AML-193 (cell line): ENCODE data around the gene OR2T10.
"Not testable (repeated sequence)": the region's sequence is repeated elsewhere in the genome, so short reads cannot be mapped to it uniquely, and the experiment has no call there.

Experiments used
- DNase-seq, 2 experiments: peaks; one replicate each; lab custom pipeline; 2025; lab: John Stamatoyannopoulos, UW

Gene OR2T10, protein sequence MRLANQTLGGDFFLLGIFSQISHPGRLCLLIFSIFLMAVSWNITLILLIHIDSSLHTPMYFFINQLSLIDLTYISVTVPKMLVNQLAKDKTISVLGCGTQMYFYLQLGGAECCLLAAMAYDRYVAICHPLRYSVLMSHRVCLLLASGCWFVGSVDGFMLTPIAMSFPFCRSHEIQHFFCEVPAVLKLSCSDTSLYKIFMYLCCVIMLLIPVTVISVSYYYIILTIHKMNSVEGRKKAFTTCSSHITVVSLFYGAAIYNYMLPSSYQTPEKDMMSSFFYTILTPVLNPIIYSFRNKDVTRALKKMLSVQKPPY

DNA sequence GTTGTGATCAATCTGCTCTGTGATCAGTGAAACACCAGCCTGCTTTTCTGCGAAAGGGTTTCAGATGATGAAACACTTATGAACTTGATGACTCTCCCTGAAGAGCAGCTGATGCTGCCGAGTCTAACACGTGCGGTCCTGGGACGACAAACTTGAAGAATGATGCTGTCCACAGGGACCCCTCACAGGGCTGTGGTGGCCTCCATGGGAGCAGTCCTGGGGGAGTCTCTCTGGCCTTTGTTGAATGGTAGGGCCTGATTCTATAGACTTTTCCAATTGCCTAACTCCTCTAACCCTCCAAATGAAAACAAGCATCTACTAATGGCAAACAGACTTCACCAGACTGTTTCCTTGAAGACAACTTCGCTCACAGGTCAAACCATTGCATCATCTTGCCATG is at the start of gene OR2T10:
TSS of gene OR2T10 (minus strand) at position 112 of the 400 bp plus-strand sequence. CDS start 3,932 bp downstream, outside the sequence.
- no peak for DNase-seq

DNA sequence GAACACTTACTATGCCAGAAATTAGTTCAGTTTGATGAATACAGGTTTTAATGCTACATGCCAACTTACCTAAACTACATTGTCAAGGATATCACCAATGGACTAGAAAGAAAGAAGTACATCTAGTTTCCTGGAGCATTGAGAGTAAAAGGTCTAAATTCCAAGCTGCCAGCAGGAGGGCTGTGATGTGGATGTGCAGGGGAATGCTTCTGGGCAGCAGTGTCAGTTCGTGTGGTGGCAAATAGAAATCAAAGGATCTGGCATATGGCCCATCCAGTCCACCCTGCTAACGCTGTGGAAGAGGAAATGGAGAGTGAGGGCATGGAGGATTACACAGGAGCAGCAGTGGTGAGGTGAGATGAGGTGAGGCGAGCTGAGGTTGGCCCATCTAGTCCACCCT is 47.7 kb upstream of the OR2T10 start, which contains the start of gene OR2T35:
TSS of gene OR2T35 (minus strand) at position 101 of the 400 bp plus-strand sequence. CDS start 6,020 bp downstream, outside the sequence.
- not testable (repeated sequence) for DNase-seq

DNA sequence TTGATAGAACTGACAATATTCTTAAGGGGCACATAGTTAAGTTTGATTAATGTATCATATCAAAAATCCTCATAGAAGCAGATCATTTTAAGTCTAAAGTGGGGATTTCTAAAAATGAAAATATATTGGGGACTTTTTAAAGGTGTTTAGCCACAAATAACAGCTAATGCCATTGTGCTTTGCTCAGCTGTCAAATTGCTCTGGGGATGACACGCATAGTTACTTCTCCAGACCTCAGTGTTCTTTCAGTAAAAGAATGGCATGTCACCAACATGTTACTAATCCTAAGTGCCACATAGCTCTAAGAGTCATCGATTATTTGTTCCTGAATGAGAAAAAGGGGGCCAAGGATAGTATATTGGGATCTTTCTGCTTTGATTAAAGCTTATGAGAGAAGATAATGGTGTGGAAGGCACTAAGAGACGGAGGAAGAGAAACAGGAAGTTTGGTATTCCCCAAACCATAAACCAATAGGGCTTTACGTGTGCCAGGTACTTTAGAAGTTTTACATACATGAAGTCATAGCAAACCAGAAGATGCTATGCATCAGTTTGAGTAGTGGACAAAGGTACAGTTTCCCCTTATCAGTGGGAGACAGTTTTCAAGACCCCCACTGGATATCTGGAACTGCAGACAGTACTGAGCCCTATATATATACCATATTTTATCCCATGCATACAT is 45.6 kb upstream of the OR2T10 start:
- not testable (repeated sequence) for DNase-seq

DNA sequence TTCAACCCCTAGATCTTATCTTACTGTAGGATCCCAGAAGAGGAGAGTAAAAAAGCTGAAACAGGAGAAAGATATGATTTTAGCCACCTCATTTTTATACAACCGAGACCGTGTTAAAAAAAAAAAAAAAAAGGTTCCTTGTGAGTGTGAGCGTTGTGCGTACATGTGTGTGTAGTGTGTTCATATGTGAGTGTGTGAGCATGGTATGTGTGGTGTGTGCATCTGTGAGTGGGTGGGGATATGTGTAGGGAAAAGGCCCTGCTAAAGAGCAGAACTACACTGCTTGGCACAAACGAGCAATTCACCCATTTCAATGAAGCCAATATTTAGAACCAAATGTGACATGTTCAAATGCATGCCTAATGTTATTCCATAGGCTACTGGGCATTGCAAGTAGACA is 44.1 kb upstream of the OR2T10 start:
- DNase-seq = not testable (repeated sequence)

DNA sequence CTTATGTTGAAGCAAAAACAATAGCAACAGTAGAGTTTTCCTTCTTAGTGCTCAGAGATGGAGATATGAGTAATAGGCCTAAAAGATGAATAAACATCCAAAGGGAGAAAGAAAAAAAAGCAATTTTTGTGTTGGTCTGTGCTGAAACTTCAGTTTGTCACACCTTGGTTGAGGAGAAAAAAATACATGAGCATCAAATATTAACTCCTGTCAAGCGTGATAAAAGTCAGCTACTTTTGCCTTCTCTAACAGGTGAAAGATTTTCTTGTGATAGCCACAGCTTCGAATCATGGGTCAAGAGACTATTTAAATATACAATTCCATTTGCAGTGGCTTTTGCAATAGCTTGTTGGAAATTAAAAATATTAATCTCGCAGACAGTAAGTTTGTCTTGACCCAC is 43.4 kb upstream of the OR2T10 start:
- not testable (repeated sequence) for DNase-seq

DNA sequence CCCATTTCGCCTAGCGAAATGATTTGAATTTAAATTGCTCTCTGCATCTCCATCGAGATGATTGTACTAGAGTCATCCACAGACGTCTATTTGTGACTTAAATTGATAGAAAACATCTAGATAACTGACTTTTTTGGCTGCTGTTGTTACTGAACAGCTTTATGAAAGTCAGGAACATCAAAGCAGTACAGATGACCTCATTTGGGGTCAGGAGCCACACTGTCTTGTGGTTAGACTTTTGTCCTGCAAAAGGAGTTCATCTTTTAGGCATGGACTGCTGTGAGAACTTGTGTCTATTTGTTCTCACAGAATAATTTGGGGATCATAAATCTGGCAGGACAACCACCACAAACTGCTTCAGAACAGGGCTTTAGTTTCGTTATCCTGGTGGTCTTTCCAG is 42.2 kb upstream of the OR2T10 start:
- DNase-seq = not testable (repeated sequence)

DNA sequence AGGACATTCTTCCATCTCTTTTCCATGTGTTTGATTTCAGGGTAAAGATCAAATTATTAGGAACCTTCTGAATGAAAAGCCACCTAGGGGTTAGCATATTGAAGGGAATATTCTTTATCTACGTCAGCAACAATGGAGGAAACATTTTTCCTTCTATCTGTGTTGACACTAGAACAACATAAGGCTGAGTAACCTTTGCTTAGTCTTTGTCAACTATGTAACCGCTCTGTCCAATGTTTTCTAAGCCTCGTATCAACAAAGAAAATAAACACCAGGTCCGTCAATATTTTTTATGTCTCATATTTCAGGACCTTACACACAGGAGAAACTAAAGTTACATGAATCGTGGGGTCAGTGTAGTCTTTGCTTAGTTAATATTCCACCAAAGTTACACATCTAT is 39.1 kb upstream of the OR2T10 start:
- not testable (repeated sequence) for DNase-seq

DNA sequence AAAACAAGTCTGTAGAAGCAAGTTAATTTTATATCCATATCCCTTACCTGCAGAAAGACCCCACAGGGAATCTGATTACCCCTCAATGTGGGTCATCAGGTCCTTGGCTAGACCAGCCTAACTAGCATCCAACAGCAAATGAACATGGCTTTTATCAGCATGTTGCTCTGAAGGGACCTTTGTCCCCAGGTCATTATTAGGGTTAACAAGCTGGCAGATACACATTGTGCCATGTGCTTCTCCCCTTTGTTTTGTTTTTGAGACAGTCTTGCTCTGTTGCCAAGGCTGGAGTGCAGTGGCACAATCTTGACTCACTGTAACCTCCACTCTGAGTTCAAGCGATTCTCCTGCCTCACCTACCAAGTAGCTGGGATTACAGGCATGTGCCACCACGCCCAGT is 37.5 kb upstream of the OR2T10 start, which contains the start of gene OR2T11:
TSS of gene OR2T11 (minus strand) at position 101 of the 400 bp plus-strand sequence. CDS start 7,963 bp downstream, outside the sequence.
- not testable (repeated sequence) for DNase-seq

DNA sequence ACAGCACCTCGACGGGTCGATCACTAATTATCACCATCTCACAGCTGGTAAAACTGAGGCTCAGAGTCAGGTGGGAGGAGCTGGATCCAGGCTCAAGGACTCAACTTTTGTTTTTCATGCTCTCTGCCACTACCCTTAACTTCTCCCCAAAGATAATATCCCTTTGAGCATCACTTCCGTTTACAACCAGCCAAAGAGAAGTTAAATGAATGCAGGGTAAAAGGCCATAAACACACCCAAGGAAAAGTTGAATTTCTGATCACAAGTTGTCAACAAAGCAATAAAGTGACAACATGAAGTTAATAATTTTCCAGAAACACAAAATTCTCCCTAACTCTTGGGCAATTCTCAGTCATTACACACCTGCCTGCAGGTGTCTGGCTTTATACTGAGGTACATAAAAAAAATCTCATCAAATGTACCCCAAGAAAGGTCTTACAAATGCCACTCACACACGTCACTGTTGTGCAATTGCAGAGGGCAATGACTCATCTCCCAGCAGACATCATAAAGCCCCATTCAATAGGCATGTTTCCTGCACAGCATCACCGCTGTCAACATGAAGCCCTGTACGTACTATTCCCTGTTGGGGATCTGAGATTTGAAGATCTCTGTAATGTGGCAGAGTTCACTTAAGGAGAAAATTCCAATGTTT is 34.0 kb upstream of the OR2T10 start:
- DNase-seq = no peak

DNA sequence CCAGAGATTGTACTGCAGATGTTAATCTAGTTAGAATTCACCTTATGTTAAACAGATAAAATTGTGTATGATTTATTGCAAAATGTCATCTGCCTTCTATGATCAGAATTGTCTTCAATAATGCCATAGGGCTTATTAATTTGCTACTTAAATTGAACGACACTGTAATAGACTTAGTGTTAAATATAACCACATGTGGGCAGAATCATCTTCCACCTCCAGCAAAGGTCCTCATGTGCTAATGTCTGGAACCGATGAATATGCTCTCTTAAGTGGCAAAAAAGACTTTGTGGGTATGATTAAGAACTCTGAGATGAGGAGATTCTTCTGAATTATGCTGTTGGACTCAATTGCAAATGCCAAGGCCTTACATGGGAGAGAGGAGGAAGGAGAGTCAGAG is 33.1 kb upstream of the OR2T10 start:
- DNase-seq = no peak

DNA sequence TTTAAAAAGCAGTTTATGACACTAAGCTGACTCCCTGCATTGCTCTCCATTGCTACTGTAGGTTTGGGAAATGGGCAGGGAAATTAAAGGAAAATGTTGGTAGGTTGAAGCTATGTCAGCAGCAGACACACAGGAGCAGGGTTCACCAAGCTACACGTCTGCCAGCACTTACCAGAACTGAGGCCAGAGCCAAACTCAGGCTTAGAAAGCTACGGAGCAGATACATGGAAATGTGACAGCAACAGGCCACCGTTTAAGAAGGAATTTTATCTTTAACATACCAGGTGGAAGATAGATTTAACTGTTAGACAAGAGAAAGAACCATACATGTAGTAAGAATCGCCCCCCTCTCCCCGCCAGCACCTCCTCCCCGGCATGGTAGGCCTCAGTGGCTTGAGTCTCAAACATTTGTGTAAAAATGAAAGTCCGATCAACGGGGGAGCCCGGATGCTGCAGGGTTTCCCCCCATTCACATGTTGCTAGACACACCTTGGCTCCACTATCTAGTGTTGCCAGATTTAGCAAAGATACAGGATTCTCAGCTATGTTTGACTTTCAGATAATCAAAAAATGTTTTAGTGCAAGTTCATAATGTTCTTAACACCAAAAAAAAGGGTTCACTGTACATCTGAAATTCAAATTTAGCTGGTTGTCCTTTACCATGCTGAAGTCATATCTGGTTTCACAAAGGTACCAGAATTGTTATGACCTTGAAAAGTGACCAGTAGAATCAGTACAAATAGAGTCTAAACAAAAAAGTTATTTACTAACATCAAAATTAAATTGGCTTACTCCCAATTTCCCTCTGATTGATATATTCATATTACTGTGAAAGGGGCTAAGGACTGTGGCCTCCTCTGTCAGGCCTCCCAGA is 30.7 kb upstream of the OR2T10 start:
- no peak for DNase-seq

DNA sequence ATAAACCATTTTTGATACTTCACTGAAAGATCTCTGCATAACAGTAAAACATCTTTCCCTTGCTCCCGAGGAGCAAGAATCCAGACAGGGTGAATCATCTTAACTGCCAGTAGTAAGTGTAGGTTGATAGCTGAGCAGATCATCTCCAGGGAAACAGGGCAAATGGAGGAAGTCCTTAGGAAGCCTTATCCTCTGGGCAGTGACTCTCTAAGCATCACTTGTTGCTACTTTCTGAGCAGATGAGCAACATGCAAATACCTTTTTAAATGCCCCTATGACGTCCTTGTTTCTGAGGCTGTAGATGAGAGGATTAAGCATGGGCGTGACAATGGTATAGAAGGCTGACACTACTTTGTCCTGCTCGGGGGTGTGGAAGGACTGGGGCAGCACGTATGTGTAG is 28.5 kb upstream of the OR2T10 start:
- DNase-seq = no peak

DNA sequence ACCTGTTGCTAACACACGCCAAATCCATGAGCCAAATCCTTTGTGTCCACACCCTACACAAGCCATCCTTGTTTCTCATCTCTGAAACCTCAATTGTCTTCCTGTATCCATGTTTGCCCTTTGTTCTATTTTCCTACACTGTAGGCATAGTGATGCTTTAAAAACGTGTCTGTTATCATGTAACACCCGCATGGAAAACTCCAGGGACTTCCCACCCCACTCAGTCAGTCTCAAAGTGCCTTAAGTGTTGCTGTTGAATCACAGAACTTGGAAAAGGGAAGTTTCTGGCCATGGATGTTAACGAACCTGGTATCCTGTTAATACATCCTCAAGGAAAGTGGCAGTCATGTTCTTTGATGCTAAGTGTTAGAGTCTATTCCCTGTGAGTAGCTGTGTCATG is 27.7 kb upstream of the OR2T10 start:
- DNase-seq = no peak

DNA sequence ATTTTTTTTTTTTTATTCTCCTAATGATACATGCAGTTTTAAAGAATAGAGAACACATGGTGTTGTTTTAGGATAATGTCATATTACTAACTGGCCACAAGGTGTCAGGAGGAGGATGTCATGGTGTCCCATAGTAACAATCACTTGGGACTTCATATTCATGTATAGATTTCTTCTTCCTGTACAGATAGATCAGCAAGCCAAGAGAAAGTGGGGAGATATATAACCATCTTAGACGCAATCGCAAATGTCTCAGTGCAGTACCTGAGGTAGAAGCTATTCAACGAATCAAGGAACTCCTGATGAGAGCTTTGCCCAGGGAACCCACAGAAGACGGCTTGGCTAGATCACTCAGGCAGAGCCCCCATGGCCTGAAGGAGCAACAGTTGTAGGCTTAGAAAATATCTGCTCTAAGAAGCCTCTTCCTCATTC is 25.1 kb upstream of the OR2T10 start:
- DNase-seq = peak; percentile 23 to 26

DNA sequence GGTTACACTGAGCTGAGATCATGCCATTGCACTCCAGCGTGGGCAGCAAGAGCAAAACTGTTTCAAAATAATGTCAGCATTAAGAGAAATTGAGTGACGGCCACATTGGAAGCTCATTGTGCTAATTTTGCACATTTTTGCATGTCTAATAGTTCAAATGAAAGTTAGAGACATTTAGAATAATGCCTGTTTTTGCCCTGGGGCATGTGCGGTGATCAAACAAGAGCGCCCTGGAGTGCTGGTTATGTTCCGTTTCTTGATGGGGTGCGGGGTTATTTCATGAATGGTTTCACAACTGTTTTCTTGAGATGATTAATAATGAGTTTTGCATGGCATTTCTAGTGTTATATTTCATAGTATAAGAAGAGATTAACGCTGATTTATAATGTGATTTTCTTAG is 24.3 kb upstream of the OR2T10 start:
- no peak for DNase-seq

DNA sequence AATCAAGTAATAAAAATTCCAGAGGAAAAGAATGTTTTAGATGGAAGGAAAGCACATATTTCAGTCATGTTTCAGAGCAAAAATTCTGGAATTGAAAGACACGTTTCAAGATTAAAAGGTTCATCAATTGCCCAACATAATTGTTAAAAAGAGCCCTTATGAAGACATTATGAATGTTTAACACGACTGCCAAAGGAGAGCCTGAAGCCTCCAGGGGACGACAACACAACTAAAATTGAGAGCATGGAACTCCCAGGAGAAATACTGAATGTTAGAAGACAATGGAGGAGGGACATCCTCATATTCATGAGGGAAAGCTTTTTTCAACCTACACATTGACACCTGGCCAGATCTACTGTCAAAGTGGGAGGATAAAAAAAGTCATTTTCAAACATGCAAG is 21.4 kb upstream of the OR2T10 start:
- DNase-seq = peak; percentile 10 to 26

DNA sequence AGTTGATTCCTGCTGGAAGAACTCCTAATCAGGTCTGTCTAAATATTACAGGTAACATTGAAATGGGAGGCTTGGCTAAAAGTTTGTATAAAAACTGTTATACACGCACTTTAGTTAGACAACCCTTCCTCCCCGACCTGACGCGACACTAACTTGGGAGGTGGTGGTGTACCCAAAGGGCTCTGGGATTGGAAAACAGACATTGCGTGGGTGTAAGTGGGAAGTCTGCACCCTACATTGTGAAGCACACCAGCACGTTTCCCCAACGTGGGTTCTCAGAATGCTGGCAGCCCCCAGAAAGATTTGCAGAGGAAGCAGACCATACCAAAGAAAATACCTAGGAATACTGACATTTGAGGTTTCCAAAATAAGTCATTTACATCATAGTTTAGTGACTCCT is 20.6 kb upstream of the OR2T10 start:
- no peak for DNase-seq

DNA sequence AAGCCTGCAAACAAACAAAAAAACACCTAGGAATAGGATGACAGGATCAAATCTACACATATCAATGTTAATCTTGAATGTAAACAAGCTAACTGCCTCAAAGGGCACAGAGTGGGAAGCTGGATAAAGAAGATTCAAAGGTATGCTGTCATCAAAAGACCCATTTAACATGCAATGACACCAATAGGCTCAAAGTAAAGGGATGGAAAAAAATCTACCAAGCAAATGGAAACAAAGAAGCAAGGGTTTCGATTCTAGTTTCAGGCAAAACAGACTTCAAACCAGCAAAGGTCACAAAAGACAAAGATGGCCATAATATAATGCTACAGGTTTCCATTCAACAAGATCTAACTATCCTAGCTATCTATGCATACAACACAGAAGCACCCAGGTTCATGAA is 16.2 kb upstream of the OR2T10 start:
- DNase-seq = no peak

DNA sequence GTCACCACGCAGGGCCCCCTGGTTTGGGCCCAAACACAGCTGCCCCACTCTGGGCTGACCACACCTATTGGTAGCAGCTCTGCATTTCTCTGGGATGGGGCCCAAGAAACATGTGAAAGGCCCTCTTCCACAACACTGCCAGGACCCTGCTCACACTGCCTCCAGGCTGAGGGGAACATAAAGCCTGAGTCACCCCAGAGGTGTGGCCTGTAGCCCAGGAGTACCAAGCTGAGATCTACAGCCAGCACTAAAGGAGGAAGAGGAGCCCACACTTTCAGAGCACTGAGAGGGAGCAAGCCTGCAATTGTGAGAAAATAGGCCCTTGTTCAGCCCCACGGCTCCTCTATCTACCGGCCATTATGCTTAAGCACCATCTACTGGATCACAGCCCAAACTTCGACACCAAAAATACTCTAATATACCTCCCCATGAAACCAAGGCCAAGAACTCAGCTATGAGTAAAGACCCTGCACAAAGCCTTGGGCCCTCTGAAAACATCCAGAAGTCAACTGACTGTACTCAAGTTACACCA is 14.4 kb upstream of the OR2T10 start:
- DNase-seq = no peak

DNA sequence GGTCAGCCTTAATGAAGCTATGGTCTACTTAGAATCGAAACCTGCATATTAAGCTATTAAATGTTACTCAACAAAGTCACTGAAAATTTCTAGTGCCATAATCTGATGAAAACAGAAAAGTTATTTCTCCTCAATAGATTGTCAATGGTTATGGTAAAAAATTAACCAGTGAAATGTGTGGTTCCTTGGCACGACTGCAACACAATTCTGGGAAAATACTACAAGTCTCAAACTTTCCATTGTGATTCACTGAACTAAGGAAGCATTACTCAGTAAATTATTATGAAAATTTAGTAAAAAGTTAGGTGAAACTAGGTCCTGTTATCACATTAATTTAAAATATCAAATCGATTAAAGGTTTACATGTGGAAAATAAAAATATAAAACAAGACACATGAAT is 12.8 kb upstream of the OR2T10 start:
- DNase-seq = no peak

DNA sequence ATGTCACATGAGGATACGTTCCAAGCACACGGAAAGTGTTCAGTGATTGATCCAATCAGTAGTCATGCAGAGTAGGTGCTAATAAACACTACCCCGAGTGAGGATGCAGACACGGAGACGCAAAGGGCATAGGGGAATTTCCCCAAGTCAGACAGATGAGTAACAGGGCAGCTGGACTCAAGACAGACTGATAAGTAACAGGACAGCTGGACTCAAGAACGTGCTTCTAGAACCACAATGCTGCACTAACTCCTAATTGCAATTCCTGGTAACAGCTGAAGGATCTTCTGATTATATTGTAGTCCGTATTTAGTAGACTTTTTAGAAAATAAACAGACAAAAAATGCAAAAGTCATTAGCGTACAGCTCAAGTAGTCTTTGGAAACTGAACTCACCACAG is 1.9 kb upstream of the OR2T10 start:
- DNase-seq = no peak
